Endothelial cell of umbilical vein (primary cell): ENCODE measurements around the gene PIP5K1C.

Source experiments
- EZH2 ChIP-seq: IDR thresholded peaks from 2 replicates; pipeline ENCODE4 v1.6.1; 2012; ENCODE audit warnings: borderline replicate concordance, low read depth, mild to moderate bottlenecking, moderate library complexity, low read length, inconsistent platforms; ENCODE audit not compliant: severe bottlenecking
- FOS ChIP-seq: IDR thresholded peaks from 2 replicates; pipeline ENCODE4 v1.6.1; 2011; ENCODE audit warnings: mild to moderate bottlenecking, low read length, moderate library complexity, borderline replicate concordance; ENCODE audit not compliant: insufficient read depth
- GATA2 ChIP-seq: IDR thresholded peaks from 2 replicates; pipeline ENCODE4 v1.7.0; 2011; ENCODE audit warnings: low read depth, mild to moderate bottlenecking, moderate library complexity, mixed read lengths, low read length; ENCODE audit not compliant: insufficient read length, insufficient read depth
- JUN ChIP-seq: IDR thresholded peaks from 2 replicates; pipeline ENCODE4 v1.6.1; 2011; ENCODE audit warnings: borderline replicate concordance, low read depth; ENCODE audit not compliant: insufficient read length, insufficient read depth
- MAX ChIP-seq: IDR thresholded peaks from 2 replicates; pipeline ENCODE4 v1.6.1; 2011; ENCODE audit not compliant: insufficient read depth, insufficient read length
- MYC ChIP-seq: IDR thresholded peaks from one replicate; pipeline ENCODE4 v1.6.1; 2011; ENCODE audit warnings: mild to moderate bottlenecking, low read depth, low read length
- POLR2A ChIP-seq: IDR thresholded peaks from 2 replicates; pipeline ENCODE4 v1.6.1; 2012; ENCODE audit warnings: low read depth, mild to moderate bottlenecking, control low read depth, low read length
- POLR2AphosphoS5 ChIP-seq: IDR thresholded peaks from 2 replicates; pipeline ENCODE4 v1.6.1; 2012; ENCODE audit warnings: low read depth, mild to moderate bottlenecking, control low read depth, low read length, moderate library complexity; ENCODE audit not compliant: insufficient read depth
- TF ChIP-seq, protein P1 (sequence below), 2 donors: IDR thresholded peaks; 1 replicate in 1 of 2; 2 replicates in 1 of 2; pipeline ENCODE4 v1.5.1; 2011; ENCODE audit warnings: low read length in 2 of 2, mild to moderate bottlenecking in 2 of 2, moderate library complexity in 2 of 2, control low read depth in 1 of 2, inconsistent platforms in 1 of 2, low read depth in 1 of 2; ENCODE audit not compliant: insufficient read depth in 1 of 2; ENCODE audit errors: extremely low read depth in 1 of 2

DNA sequence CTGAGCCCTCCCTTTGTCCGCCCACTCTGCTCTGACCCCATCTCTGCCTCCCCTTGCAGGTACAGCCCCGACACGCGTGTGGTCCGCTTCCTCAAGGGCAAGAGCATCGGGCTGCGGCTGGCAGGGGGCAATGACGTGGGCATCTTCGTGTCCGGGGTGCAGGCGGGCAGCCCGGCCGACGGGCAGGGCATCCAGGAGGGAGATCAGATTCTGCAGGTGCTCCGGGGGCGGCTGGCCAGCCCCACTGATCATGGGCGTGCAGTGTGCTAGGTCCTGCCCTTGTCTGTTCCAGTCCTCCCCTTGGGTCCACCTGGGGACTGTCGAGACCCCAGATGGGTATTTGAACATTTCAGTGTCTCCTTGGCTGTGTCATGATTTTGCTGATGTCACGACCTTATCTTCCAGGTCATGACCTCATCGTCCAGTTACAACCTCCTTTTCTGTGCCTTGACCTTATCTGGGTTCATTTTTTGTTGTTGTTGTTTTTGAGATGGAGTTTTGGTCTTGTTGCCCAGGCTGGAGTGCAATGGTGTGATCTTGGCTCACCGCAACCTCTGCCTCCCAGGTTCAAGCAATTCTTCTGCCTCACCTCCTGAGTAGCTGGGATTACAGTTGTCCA is 35.9 kb upstream of the PIP5K1C start:
- TF ChIP-seq, protein P1, sequence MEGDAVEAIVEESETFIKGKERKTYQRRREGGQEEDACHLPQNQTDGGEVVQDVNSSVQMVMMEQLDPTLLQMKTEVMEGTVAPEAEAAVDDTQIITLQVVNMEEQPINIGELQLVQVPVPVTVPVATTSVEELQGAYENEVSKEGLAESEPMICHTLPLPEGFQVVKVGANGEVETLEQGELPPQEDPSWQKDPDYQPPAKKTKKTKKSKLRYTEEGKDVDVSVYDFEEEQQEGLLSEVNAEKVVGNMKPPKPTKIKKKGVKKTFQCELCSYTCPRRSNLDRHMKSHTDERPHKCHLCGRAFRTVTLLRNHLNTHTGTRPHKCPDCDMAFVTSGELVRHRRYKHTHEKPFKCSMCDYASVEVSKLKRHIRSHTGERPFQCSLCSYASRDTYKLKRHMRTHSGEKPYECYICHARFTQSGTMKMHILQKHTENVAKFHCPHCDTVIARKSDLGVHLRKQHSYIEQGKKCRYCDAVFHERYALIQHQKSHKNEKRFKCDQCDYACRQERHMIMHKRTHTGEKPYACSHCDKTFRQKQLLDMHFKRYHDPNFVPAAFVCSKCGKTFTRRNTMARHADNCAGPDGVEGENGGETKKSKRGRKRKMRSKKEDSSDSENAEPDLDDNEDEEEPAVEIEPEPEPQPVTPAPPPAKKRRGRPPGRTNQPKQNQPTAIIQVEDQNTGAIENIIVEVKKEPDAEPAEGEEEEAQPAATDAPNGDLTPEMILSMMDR (IDR thresholded peaks at IDR 0.05; ENCODE audit: extremely low read depth in 1 of 2, insufficient read depth in 1 of 2, low read depth in 1 of 2, low read length in 2 of 2), result no peak
- no peak for TF ChIP-seq POLR2A
- no peak for TF ChIP-seq POLR2AphosphoS5
- no peak for TF ChIP-seq FOS
- no peak for TF ChIP-seq MAX
- TF ChIP-seq EZH2, result no peak
- no peak for TF ChIP-seq MYC
- TF ChIP-seq JUN, result no peak
- TF ChIP-seq GATA2, result no peak
